AG04449 (cell line): ENCODE measurements around the gene KIAA0825.

Source experiments
- CTCF ChIA-PET: fragments of 350-600 bp; formaldehyde crosslinking; extraction: SDS; loops from one replicate; lab custom pipeline; 2021; ENCODE audit warnings: antibody characterized with exemption; lab: Yijun Ruan, JAX
- POLR2A ChIA-PET: fragments of 400-600, 350-600 bp; formaldehyde crosslinking; extraction: SDS; loops from one replicate; lab custom pipeline; 2020; ENCODE audit warnings: antibody characterized with exemption, inconsistent platforms; lab: Yijun Ruan, JAX
- DNase-seq: peaks from one replicate; pipeline ENCODE4 v3.0.0-alpha.2; 2010; ENCODE audit warnings: low read depth, low spot score
- H3K4me3 ChIP-seq: 2 replicates; pipeline ENCODE4 v1.5.1; 2011; ENCODE audit warnings: low read depth, mild to moderate bottlenecking, control low read depth, low read length
- TF ChIP-seq, protein P1 (sequence below): IDR thresholded peaks from one replicate; pipeline ENCODE4 v1.5.1; 2011; ENCODE audit warnings: mild to moderate bottlenecking, moderate library complexity, low read length, control low read depth, inconsistent platforms; ENCODE audit not compliant: insufficient read depth; ENCODE audit errors: missing control alignments

Gene KIAA0825

DNA sequence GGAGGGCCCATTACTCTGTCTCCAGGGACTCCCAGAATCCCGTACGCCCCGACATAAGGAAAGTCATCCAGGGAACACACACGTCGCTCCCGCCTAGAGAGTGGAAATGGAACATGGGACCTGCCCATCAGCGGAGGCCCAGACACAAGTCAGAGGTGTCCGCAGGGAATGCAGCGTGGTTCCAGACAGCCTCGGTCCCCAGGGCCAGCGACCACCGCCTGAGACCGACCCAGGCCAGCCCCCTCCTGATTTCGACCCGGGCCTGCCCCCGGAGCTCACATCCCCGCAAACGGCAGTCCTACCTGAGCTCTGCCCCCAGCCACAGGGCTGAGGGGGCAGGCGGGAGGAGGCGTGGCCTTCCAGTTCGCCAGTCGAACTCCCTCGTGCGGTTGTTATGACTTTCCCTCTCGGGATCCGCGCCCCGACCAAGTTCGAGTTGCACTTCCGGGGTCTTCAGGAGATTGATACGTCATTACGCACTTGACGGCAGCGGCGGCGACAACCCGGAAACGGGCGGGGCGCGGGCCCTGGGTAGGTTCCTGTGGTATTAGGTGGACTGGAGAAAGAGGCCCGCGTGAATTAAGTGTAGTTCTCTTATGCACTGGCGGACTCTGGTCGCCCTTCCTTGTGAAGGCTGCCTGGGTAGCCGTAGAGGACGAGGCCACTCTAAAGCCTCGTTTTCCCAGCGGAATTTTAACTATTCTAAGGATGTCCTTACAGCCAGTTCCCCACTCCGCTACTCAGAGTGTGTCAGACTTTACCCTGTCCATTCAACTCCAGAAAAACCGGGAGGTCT lies 507.0 kb downstream of the KIAA0825 start:
- TF ChIP-seq, protein P1, sequence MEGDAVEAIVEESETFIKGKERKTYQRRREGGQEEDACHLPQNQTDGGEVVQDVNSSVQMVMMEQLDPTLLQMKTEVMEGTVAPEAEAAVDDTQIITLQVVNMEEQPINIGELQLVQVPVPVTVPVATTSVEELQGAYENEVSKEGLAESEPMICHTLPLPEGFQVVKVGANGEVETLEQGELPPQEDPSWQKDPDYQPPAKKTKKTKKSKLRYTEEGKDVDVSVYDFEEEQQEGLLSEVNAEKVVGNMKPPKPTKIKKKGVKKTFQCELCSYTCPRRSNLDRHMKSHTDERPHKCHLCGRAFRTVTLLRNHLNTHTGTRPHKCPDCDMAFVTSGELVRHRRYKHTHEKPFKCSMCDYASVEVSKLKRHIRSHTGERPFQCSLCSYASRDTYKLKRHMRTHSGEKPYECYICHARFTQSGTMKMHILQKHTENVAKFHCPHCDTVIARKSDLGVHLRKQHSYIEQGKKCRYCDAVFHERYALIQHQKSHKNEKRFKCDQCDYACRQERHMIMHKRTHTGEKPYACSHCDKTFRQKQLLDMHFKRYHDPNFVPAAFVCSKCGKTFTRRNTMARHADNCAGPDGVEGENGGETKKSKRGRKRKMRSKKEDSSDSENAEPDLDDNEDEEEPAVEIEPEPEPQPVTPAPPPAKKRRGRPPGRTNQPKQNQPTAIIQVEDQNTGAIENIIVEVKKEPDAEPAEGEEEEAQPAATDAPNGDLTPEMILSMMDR = peak; percentile 37
- DNase-seq = peak; percentile 68
- ChIA-PET CTCF (interaction anchor here (1.4 kb wide), 1 partner anchor 11 kb away, joined by 3 read pairs; no protein-coding TSS in a partner anchor), POLR2A (no interaction called here)
- peak overlapping the region; percentile 96 for H3K4me3 ChIP-seq

DNA sequence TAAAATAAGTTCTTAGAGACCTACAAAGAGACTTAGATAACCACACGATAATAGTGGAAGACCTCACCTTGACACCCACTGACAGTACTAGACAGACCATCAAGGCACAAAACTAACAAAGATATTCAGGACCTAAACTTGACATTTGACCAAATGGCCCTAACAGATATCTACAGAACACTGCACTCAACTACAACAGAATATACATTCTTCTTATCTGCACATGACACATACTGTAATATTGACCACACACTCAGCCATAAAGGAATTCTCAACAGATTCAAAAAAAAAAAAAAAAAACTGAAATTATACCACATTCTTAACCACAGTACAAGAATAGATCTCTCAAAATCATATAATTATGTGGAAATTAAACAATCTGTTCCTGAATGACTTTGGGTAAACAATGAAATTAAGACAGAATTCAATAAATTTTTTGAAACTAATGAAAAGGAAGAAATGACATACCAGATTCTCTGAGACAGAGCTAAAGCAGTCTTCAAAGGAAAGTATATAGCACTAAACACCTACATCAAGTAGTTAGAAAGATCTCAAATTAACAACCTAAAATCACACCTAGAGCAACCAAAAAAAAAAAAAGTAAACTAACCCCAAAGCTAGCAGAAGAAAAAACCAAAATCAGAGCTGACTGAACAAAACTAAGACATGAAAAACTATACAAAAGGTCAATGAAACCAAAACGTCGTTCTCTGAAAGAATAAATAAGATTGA lies 514.7 kb downstream of the KIAA0825 start:
- ChIA-PET POLR2A (no interaction called here), CTCF (no interaction called here)
- no peak for DNase-seq
- TF ChIP-seq, protein P1 = no peak
- H3K4me3 ChIP-seq = no peak overlapping the region
